Jurkat, Clone E6-1 (cell line): ENCODE data around the gene HINT3. TPM values are rescaled to one million over a fixed set of nuclear protein-coding genes. Genes with fewer than 3 reads are reported as not detected.
"Not testable (repeated sequence)": the region's sequence is repeated elsewhere in the genome, so short reads cannot be mapped to it uniquely, and the experiment has no call there.

Experiments
- DNase-seq: peaks from one replicate; pipeline ENCODE4 v3.0.0-alpha.2; 2011; ENCODE audit warnings: low read depth, low spot score
- H3K4me3 ChIP-seq: 2 replicates; pipeline ENCODE4 v1.5.1; 2011; ENCODE audit warnings: mild to moderate bottlenecking, low read length, control low read depth, moderate library complexity
- polyA plus RNA-seq: library from polyadenylated mRNA; unstranded; fragments of >200 nt; gene quantifications from one replicate; pipeline ENCODE4 v1.2.1, GENCODE V29; 2012; ENCODE audit warnings: missing spikeins; ENCODE audit not compliant: insufficient read length, insufficient read depth

The HINT3 gene
- 8.6 TPM for polyA plus RNA-seq

DNA sequence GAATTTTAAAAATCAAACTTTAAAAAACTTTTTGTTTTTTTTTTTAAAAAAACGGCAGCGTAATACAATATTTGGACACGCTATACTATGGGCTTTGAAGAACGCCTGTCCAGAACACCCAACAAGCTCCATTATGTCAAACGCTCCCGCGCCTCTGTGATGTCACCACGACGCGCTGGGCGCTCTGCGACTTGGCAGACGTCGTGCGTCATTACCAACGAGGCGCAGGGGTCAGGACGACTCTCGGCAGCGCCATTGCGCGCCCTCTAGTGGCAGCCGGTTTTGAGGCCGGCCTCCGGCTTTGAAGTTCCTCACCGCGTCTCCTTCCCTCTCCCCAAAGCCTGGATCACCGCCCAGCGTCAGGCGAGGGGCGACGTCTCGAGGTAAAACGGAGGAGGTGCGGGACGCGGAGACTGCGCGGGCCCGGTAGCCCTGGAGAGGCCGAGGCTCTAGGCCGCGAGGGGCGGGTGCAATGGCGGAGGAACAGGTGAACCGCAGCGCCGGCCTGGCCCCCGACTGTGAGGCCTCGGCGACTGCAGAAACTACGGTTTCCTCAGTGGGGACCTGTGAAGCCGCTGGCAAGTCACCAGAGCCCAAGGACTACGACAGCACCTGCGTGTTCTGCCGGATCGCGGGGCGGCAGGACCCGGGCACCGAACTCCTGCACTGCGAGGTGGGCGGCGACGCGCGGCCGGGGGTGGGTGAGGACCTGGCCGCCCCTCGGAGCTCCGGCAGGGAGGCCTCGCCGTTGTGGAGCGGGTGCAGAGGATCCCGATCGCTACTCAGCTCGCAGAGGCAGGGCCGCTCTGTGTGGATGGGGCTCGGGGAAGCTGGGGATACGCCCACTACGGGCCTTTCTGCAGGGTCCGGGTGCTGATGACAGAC is at the start of gene HINT3:
Gene HINT3 (plus strand): TSS at position 265 of the 885 bp plus-strand sequence. CDS start 208 bp downstream, at position 473.
- H3K4me3 ChIP-seq = peak within 1 kb of the TSS; percentile 76
- DNase-seq = peak; percentile 97

DNA sequence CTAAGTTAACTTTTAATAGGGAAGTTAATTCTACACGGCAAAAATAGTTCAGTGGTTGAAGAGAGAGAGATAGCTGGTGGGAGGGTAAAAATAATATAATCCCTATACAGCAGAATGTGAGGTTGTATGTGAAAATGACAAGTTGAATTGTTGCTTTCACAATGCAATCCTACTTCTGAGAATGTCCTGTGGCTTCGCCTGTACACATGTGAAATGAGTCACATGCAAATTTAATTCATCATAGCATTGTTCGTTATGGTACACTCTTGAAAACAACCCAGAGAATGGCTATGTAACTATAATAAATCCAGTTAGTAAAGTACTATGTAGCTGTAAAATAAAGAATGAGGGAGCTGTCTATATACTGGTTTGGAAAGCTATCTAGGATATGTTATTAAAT is 46.0 kb upstream of the HINT3 start:
- no peak overlapping the region for H3K4me3 ChIP-seq
- no peak for DNase-seq

DNA sequence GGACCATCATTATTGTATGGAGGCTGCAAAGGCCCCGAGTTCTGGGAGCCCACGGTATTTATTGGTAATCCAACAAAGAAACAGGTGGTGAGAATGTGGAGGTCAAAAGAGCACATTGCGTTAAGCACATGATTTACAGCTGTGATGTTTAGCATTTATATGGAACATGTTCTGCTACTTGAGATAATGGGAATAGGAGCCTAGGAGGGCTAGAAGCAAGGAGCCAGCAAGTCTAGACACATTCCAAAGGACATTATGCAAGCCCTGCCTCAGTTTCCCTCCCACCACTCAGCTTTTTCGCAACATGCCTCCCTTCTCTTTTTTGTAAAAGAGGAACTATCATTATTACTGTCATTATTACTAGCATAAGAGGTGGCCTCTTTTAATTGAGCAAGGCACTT is 45.5 kb upstream of the HINT3 start:
- not testable (repeated sequence) for DNase-seq, H3K4me3 ChIP-seq

DNA sequence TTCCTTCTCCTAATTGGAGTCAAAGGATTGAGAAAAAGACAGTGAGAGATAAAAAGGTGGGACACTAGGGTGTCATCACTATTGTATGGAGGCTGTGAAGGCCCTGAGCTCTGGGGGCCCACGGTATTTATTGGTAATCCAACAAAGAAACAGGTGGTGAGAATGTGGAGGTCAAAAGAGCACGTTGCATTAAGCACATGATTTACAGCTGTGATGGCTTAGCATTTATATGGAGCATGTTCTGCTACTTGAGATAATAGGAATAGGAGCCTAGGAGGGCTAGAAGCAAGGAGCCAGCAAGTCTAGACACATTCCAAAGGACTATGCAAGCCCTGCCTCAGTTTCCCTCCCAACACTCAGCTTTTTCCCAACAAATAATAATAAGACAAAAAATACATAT is 44.1 kb upstream of the HINT3 start:
- DNase-seq, H3K4me3 ChIP-seq: not testable (repeated sequence)

DNA sequence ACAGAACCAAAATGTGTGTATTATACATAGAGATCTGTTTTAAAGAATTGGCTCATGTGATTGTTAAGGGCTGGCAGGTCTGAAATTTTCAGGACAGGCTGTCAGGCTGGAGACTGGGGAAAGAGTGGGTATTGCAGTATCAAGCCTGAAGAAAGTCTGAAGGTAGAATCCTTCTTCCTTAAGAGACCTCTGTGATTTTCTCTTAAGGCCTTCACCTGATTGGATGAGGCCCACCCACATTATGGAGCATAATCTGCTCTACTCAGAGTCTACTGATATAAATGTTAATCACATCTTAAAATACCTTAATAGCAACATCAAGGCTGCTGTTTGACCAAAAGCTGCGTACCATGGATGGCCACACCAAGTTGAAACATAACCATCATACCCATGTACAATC is 43.4 kb upstream of the HINT3 start:
- DNase-seq = no peak
- no peak overlapping the region for H3K4me3 ChIP-seq

DNA sequence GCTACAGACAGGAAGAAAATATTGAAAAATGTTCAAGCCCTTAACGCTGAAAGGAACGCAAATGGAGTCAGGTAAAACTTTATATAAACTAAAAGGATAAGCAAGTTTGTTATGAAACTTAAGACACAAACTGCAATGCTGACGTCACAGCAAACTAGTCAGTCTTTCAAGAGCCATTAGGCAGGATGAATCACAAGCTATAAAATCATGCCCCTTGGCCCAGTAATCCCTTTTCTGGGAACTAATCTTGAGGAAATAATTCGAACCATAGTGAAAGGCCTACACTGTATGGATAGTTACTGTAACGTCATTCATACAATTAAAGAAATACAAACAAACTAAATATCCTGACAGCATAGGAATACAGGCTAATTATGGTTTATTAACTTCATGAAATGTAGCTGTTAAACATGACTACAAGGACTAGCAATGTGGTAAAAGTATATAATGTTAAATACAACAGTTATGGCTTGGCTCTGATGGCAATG is 42.7 kb upstream of the HINT3 start:
- no peak overlapping the region for H3K4me3 ChIP-seq
- DNase-seq = no peak

DNA sequence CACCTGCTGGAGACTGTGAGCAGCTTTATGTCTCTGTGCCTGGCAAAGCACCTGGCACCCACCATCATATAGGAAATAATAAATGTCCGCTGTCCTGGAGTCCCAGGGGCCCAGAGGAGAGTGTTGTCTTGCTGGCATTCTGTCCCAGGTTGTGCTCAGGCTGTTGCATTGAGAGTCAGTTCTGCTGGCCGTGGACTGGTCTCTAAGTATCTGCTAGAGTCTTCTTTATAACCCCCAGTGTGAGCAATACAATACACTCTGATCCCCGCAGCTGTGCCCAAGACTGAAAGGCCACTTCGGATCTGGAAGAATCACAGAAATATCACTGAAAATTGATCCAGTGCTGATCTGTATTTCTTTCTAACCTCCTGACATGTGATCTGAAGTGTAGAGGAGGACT is 38.3 kb upstream of the HINT3 start:
- no peak for DNase-seq
- H3K4me3 ChIP-seq = no peak overlapping the region

DNA sequence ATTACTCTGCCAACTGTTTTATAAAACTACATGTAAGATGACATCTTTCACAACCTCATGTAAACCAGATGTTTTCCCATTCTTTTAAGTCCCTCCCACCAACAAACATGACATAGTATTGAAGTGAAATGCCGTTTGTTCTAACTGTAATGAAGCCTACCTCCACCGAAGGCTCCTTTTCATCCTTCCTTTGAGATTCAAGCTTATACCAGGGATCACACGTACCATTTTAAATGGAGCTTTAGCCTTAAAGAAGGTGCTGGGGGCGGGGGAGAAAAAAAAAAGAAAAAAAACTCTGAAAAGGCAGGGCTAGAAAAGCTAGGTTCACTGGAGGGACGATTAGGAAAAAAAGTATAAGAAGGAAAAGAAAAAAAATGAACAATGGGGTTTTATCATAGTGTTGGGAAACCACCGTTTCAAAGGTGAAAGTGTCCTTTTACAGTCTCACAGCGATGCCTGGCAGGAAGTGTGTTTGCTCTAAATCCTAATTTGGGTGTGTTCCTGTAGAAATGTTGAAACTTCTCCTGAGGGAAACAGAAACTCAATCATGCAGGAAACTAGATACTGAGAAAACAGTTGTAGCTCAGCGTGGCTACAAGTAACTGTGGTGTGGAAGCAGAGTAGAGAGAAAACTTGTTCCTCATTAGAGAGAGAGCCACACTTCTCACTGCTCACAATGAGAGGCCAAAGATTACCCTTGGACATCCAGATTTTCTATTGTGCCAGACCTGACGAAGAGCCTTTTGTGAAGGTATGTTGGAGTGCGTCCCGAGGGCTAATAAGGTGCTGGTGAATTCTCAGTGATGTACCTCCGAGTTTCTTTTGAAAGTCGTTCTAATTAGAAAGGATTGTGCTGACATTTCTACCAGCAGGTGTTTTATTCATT is 37.6 kb upstream of the HINT3 start:
- peak; percentile 49 for DNase-seq
- H3K4me3 ChIP-seq = no peak overlapping the region

DNA sequence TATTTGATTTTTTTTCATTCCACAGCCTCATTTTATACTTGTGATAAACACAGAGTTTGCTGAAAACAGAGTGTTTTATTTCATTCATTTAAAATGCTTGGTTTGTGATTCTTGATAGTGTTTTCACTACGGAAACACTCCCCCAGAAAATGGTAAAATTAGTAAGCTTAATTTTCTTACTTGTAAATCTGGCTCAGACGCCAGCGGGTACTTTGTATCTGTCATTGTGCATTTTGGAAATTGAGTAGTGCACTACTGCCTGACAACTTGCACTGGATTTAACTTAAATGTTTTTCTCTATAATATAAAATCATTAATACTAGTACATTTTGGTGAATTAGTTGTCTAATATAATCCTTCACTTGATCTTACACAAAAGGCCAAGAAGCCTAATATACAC is 37.0 kb upstream of the HINT3 start:
- H3K4me3 ChIP-seq = no peak overlapping the region
- DNase-seq = no peak

DNA sequence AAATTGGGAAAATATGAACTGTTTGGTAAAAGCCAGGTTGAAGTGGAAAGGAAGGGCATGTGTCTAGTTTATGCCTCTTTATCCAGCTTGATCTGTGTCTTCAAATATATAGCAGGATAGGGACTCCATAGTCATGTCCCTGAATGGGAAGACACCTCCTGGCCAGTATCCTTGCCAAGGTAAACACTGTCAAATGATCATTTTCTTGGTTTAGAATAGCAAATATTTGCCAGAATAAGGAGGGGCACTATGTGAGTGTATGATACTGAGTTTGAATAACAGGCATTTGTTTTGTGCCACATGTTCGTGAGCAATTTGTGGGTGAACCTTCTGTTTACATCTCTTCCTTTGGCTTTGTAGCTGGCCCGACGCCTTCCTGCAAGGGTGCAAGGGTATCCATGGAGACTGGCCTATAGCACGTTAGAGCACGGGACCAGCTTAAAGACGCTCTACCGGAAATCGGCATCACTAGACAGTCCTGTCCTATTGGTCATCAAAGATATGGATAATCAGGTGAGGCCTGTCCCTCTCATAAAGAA is 34.2 kb upstream of the HINT3 start:
- H3K4me3 ChIP-seq = no peak overlapping the region

DNA sequence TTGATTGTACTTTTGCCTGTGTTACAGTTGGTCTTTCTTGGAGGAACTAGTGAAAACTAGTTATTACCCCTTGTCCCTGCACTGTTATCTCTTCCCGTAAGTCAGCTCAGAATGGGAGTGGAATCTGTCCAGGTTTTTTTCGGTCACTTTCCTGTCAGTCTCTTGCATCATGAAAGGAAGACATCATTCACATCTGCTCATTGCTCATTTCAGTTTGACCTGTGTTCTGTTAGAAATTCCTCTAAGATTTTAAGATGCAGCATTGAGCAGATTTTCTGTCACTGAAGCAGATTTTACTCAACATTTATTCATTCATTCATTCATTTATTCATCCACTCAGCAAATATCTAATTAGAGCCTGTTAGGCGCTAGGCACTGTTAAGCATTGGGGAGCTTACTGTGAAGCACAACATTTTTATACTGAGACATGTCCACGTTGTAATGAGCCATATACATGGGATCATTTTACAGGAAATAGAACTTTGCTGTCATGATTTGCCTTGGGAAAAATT is 33.1 kb upstream of the HINT3 start:
- H3K4me3 ChIP-seq = no peak overlapping the region
- no peak for DNase-seq

More for the DNA sequence above, 34.2 kb upstream of the HINT3 start:
- no peak for DNase-seq

DNA sequence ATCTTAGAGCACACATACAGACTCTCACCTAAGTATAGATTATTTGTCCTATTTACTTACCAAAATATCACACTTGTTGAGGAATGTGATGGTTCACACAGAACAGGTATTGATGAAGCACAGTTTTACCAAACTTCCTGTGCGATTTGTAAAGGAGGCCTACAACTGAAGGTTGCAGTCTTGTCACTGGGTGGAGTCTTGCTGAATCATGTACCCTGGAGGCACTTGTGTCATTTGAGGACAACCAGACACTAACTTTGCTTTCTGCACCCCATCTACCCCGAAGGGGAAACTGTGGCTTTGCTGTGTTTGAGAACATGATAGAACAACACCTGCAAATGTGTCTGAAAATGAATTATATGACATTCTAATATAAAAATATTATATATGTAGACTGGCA is 32.4 kb upstream of the HINT3 start:
- H3K4me3 ChIP-seq = no peak overlapping the region
- DNase-seq = peak; percentile 47

DNA sequence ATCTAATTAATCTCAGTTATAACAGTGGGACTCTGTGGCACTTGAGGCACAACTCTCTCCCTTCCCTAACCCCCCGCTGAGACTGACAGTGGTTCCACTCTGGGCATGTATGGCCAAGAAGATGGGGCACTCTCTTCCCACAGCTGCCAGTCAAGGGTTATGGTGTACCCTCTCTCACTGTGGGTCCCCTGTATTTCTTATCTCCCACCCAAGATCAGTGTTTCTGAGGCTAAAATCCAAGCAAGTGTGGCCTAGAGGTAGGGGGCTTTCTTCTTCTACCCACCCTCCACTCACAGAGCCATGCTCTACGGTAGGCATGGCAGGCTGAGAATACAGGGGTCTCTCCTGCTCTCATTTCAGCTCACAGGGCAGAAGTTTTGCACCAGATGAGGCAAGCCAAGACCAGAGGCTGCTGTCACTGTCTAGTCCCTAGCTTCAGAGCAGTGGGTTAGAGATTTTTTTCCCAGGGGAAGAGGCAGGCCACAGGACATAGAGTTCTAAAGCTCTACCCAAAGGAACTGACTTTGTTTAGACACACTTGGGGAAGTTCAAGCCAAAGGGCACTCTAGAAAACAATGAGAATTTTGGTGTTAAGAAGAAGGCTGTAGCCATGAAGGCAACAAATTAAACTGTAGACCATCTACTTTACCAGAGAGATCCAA is 31.7 kb upstream of the HINT3 start:
- H3K4me3 ChIP-seq = no peak overlapping the region
- no peak for DNase-seq

DNA sequence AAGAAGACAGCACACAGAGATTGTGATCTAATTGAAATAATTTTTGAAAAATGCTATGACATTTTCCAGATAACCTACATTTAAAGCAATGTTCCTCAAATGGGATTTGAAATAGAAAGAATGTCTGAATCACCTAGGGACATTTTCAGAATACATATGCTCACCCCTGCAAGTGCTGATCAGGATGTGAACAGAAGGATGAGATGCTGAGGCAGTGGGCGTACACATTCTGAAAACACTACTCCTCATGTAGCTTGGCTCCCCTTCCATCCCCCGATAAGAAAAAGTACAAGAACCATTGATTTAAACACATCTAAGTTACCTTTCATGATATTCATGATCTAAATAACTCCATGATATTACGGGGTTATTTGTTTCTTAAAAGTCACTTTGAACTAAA is 29.9 kb upstream of the HINT3 start:
- H3K4me3 ChIP-seq = no peak overlapping the region
- DNase-seq = no peak

DNA sequence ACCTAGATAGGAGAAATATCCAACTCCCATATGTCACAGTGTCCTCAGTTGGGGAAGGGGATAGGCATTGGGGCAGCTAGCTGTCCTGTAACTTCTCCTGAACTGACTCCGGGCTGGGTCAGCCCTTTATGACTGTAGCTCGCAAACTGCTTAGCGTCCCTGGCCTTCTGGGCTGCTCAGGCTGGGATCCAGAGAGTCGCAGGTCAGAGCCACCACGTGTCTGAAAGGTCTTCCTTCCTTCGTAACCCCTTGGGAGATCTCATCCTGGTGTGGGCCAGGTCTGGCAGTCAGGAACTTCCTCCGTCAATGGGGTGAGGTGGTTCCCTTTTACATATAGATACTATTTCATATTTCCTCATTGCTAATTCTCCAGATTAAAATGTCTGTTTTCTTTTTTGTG is 28.8 kb upstream of the HINT3 start:
- H3K4me3 ChIP-seq = no peak overlapping the region
- no peak for DNase-seq

DNA sequence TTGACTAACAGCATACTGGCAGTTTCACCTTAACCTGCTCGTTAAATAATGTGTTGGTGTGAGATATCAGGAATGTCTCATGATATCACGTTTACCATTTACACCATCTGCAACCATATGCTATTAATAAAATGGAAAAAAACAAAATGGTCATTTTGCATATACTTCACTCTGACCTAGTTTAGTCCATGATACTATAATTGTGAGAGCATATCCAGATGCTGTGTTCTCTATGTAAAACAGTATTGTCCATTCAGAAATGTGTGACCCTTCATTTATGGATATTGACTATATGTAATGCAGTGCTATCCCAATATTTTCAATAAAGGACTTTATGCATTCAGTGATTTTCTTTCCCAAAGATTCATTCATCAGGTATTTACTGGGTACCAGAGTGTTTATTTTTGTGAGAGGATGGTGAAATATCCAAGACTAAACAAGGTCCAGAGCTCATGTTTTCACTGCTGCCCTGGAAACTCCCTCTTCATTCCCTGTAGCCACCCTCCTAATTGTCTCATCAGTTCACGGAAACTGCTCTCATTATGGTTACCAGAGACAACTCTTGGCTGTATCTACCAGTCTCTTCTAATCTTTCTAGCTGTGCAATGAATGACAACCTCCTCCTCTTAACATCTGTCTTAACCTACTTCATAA is 25.7 kb upstream of the HINT3 start:
- no peak for DNase-seq
- no peak overlapping the region for H3K4me3 ChIP-seq

DNA sequence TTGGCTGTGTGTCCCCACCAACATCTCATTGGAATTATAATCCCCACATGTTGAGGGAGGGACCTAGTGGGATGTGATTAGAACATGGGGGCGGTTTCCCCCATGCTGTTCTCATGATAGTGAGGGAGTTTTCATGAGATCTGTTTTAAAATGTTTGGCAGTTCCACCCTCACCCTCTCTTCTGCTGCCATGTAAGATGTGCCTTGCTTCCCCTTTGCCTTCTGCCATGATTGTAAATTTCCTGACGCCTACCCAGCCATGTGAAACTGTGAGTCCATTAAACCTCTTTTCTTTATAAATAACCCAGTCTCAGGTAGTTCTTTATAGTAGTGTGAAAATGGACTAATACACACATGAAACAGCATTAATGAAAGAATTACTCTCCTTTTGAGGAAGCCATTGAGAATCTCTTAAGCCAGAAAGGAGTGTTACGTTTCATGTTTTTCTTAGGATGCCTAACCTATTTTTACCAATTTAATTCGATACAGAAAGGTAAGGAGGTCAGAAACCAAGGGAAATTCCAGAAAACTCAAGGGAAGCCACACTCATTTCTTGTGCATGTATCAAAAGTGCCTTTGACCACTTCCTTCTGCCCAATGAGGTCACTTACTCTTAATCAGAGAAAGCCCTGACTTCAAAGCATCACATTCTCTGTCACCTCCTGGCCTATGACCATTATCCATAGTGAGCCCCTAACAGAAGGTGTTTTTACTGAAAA is 24.7 kb upstream of the HINT3 start:
- DNase-seq = no peak
- H3K4me3 ChIP-seq = no peak overlapping the region

DNA sequence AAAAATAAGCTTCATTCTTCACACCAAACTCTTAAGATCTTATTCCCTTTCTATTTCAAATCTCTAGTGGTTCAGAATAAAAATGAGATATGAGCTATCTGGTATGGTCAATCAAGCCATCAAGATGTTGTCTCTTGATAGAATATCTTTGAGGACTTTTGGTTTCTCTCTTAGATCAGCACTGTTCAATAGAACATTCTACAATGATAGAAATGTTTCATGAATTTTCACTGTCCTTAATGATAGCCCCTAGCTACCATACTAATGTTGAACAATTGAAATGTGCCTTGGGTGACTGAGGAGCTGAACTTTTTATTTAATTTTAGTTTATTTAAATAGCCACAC is 24.1 kb upstream of the HINT3 start:
- H3K4me3 ChIP-seq = no peak overlapping the region
- no peak for DNase-seq
